Breast epithelium (tissue), 3 donors: Measurements from ENCODE around the gene SUPT4H1.

ENCODE experiments used
- CTCF ChIP-seq, 3 donors: fragments of 450-650 bp; IDR thresholded peaks; one replicate each; pipeline ENCODE4 v1.5.1; 2016 to 2017; ENCODE audit warnings: antibody characterized with exemption in 3 of 3, mild to moderate bottlenecking in 3 of 3, moderate library complexity in 3 of 3
- POLR2A ChIP-seq: fragments of 450-650 bp; IDR thresholded peaks from one replicate; pipeline ENCODE4 v1.6.1; 2016; ENCODE audit warnings: antibody characterized with exemption, mild to moderate bottlenecking, moderate library complexity
- POLR2AphosphoS5 ChIP-seq, 3 donors: sonication (generic); formaldehyde crosslinking; IDR thresholded peaks; one replicate each; pipeline ENCODE4 v1.6.1; 2017; ENCODE audit warnings: antibody characterized with exemption in 3 of 3

DNA sequence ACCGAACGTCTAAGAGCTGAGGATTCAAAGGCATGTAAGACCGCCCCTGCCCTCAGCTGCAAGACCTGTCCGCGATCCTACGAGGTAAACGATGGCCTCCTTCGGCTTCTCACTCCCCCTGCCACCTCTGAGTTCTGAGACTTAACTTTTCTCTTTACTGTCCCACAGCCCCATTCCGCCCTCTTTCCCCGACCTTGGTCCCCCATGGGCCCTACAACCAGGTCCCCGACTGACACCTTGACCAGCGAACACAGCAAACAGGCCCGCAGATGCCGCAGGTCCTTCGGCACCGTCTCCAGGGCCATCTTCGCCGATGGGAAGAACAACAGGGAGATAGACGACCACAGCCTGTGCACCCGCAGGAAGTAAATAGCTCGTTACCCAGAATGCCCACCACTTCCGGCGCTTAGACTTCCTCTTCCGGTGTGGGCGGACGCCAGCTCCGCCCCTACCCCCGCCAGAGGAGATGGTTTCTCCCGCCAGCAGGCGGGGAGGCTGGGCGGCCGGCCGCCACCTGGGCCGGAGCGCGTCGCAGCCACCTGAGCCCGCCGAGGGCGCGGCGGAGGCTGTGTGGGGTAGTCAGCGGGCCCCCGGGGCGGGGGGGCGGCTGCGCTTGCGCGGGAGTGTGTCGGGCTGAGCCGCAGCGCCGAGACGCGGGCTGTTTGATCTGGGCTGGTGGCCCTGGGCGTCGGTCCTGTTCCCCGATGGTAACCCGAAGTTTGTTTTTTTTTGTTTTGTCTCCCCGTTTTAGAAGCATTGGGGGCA lies at the start of gene SUPT4H1:
- TF ChIP-seq POLR2A = peak; percentile 60
- peak in 2 of 3 donors; percentile 11 to 39 for TF ChIP-seq CTCF (IDR thresholded peaks at IDR 0.05)
- peak; percentile 72 to 95 (median 93) for TF ChIP-seq POLR2AphosphoS5 (IDR thresholded peaks at IDR 0.05)
